ENCODE results near the gene NOP14. TPM values are rescaled to one million over a fixed set of nuclear protein-coding genes. Genes with fewer than 3 reads are reported as not detected.
A peak's percentile ranks its signal among the peaks of the same experiment; 100 is the strongest.

NOP14 gene
- total RNA-seq, 4 donors from 2014 or later, result 8.6 to 43.0 (median 12.8) TPM

DNA sequence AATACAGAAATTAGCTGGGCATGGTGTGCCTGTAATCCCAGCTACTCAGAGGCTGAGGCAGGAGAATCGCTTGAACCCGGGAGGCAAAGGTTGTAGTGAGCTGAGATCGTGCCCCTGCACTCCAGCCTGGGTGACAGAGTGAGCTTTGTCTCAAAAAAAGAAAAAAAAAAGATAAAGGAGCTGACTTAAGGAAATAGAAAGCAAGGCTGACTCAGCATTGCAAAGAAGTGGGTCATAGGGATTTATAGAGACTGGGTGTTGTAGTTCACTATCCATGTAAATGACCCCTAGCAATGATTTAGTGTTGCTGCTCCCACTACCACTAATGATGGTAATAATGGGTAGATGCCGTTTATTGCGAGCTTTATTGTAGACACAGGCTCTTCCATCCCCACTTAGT lies 71.9 kb downstream of the NOP14 start:
- H3K4me1 ChIP-seq, result peaks cover 0 to 22% (median 13%) of the 10 kb centered on the region in 4 donors
- no peaks in the 10 kb centered on the region for H3K27me3 ChIP-seq
- TF ChIP-seq EP300 (IDR thresholded peaks at IDR 0.05; ENCODE audit: low read depth) (no peak), POLR2A (IDR thresholded peaks at IDR 0.05) (no peak), POLR2AphosphoS5 (IDR thresholded peaks at IDR 0.05) (no peak)
- TF ChIP-seq, protein P1, sequence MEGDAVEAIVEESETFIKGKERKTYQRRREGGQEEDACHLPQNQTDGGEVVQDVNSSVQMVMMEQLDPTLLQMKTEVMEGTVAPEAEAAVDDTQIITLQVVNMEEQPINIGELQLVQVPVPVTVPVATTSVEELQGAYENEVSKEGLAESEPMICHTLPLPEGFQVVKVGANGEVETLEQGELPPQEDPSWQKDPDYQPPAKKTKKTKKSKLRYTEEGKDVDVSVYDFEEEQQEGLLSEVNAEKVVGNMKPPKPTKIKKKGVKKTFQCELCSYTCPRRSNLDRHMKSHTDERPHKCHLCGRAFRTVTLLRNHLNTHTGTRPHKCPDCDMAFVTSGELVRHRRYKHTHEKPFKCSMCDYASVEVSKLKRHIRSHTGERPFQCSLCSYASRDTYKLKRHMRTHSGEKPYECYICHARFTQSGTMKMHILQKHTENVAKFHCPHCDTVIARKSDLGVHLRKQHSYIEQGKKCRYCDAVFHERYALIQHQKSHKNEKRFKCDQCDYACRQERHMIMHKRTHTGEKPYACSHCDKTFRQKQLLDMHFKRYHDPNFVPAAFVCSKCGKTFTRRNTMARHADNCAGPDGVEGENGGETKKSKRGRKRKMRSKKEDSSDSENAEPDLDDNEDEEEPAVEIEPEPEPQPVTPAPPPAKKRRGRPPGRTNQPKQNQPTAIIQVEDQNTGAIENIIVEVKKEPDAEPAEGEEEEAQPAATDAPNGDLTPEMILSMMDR (IDR thresholded peaks at IDR 0.05), result no peak
- peak overlapping the region; percentile 11 to 32 (median 14) for H3K27ac ChIP-seq
- WGBS, 2 donors (ENCODE audit: low coverage in 1 of 2), result 20 to 53% methylated on average over 3 to 5 of the region's 5 CpGs
- H3K36me3 ChIP-seq, result peaks cover 0 to 31% (median 14%) of the 10 kb centered on the region in 4 donors
- DNase-seq, result no peak
- H3K4me3 ChIP-seq, result no peak overlapping the region
- in situ Hi-C loops (cut with MboI; ENCODE audit: low pct_ligation_motif_present in 1 of 4, low pct_unique_long_range_greater_than_20kb in 1 of 4, low sequenced_read_pairs in 3 of 4) (no loop called here), intact Hi-C loops (cut with DNase I; ENCODE audit: low total_unique reads) (no loop called here)
- no peaks in the 10 kb centered on the region for H3K9me3 ChIP-seq

DNA sequence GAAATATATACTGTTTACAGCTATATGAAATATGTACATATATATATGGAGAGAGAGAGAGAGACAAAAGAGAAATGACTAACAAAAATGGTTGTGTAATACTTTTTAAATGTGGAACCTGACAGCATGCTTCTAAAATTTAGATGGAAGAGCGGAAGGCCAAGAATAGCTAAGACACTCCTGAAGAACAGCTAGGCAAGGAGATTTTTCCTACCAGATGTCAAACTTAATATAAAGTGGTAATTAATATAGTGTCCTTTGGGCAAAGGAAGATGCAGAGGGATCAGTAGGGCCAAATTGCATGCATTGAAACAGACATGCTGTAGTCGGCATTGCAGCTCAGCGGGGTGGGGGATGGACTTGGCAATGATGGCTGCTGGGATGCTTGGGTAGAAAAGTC lies 74.3 kb downstream of the NOP14 start:
- TF ChIP-seq EP300 (IDR thresholded peaks at IDR 0.05; ENCODE audit: low read depth) (no peak), POLR2A (IDR thresholded peaks at IDR 0.05) (no peak), POLR2AphosphoS5 (IDR thresholded peaks at IDR 0.05) (no peak)
- TF ChIP-seq, protein P1 (IDR thresholded peaks at IDR 0.05), result no peak
- no peak overlapping the region for H3K27ac ChIP-seq
- peaks cover 0 to 27% (median 13%) of the 10 kb centered on the region in 4 donors for H3K36me3 ChIP-seq
- WGBS, 2 donors (ENCODE audit: low coverage in 1 of 2), result 94 to 100% methylated on average over 3 of the region's 3 CpGs
- no peak for DNase-seq
- no peak overlapping the region for H3K4me3 ChIP-seq
- H3K4me1 ChIP-seq, result peaks cover 0 to 20% (median 12%) of the 10 kb centered on the region in 4 donors
- no peaks in the 10 kb centered on the region for H3K27me3 ChIP-seq
- H3K9me3 ChIP-seq, result no peaks in the 10 kb centered on the region
- intact Hi-C loops (cut with DNase I; ENCODE audit: low total_unique reads) (no loop called here), in situ Hi-C loops (cut with MboI; ENCODE audit: low pct_ligation_motif_present in 1 of 4, low pct_unique_long_range_greater_than_20kb in 1 of 4, low sequenced_read_pairs in 3 of 4) (no loop called here)

Other genes with a start within 250 kb of the NOP14 start
- 100 to 1,000 TPM in 3 of 4 donors, 10 to 100 TPM in 1; 91.8 to 203 (median 129) TPM for gene TNIP2, start 207.1 kb downstream of the NOP14 start, total RNA-seq
- 100 to 1,000 TPM in 3 of 4 donors, 10 to 100 TPM in 1; 92.6 to 301 (median 117) TPM for gene SH3BP2, start 170.3 kb downstream of the NOP14 start, total RNA-seq
- 100 to 1,000 TPM; 218 to 392 (median 299) TPM for gene ADD1, start 119.6 kb downstream of the NOP14 start, total RNA-seq
- gene GRK4, start 165 bp upstream of the NOP14 start, total RNA-seq, result 1 to 10 TPM; 2.5 to 7.9 (median 4.1) TPM
- gene HTT-AS, start 111.1 kb upstream of the NOP14 start, total RNA-seq, result not detected
- 100 to 1,000 TPM in 1 of 4 donors, 10 to 100 TPM in 3; 40.0 to 111 (median 79.4) TPM for gene HTT, start 111.3 kb upstream of the NOP14 start, total RNA-seq

Measured in transverse colon (tissue), 4 donors.